ENCODE measurements around the gene TOX3. TPM values are rescaled to one million over a fixed set of nuclear protein-coding genes. Genes with fewer than 3 reads are reported as not detected.
A peak's percentile ranks its signal among the peaks of the same experiment; 100 is the strongest.

TOX3 gene
- total and polyA plus RNA-seq, 4 donors: 1.6 to 5.3 (median 2.0) TPM

DNA sequence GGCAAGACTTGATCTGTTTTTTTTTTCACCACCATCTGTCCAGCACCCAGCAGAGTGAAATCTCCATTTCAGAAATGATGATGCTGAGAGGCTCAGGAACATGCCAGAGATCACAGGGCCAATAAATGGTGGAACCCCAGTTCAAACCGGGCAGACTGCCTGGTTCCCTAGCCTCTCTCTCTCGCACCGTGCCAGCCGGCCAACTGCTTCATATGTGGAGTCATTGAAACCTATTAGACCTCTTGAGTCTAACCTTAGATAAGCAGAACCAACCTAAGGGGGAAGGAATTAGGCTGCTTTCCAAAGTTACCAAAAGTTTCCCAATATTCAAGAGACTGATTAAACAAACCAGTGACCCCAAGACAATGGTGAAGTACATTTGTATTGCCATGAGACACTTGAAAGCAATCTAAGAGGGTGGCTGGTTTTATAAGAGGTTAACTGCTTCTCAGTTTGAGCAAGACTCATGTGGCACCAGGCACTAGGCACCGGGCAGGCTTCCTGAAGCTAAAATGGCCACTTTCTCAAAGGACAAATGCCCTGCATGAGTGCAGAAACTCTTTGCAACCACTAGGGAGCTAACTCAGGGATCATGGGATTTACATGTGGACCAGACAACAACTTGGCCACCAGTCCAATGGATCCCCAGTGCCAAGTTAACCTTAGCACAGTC, 18.4 kb downstream of the TOX3 start:
- peak; percentile 46 to 80 (median 62) for DNase-seq
- peak; percentile 82 for ATAC-seq (ENCODE audit: insufficient read depth, low FRiP score)
- Histone ChIP-seq H3K4me3 (no peak overlapping the region), H3K9ac (ENCODE audit: insufficient read depth in 1 of 2, low read length in 2 of 2) (no peak overlapping the region), H3K9me3 (ENCODE audit: control insufficient read depth in 4 of 4, insufficient read depth in 3 of 4, low read length in 3 of 4) (peaks cover 0 to 3% (median 0%) of the 10 kb centered on the region in 4 donors), H3K27ac (ENCODE audit: low read depth in 1 of 2, low read length in 1 of 2) (no peak overlapping the region), H3K4me1 (ENCODE audit: control insufficient read depth in 5 of 5, insufficient read depth in 5 of 5, low read length in 5 of 5) (peaks cover 0 to 6% (median 0%) of the 10 kb centered on the region in 5 donors), H3K36me3 (ENCODE audit: control insufficient read depth in 4 of 4, insufficient read depth in 4 of 4, low read length in 4 of 4) (no peaks in the 10 kb centered on the region), H3K27me3 (ENCODE audit: control insufficient read depth in 3 of 3, insufficient read depth in 3 of 3, low read length in 2 of 3) (peaks cover 0 to 9% (median 0%) of the 10 kb centered on the region in 3 donors)
- TF ChIP-seq, protein P1, sequence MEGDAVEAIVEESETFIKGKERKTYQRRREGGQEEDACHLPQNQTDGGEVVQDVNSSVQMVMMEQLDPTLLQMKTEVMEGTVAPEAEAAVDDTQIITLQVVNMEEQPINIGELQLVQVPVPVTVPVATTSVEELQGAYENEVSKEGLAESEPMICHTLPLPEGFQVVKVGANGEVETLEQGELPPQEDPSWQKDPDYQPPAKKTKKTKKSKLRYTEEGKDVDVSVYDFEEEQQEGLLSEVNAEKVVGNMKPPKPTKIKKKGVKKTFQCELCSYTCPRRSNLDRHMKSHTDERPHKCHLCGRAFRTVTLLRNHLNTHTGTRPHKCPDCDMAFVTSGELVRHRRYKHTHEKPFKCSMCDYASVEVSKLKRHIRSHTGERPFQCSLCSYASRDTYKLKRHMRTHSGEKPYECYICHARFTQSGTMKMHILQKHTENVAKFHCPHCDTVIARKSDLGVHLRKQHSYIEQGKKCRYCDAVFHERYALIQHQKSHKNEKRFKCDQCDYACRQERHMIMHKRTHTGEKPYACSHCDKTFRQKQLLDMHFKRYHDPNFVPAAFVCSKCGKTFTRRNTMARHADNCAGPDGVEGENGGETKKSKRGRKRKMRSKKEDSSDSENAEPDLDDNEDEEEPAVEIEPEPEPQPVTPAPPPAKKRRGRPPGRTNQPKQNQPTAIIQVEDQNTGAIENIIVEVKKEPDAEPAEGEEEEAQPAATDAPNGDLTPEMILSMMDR (IDR thresholded peaks at IDR 0.05; ENCODE audit: control extremely low read depth, extremely low read depth): no peak
- WGBS, 2 donors: 71 to 85% methylated on average over 5 of the region's 5 CpGs

DNA sequence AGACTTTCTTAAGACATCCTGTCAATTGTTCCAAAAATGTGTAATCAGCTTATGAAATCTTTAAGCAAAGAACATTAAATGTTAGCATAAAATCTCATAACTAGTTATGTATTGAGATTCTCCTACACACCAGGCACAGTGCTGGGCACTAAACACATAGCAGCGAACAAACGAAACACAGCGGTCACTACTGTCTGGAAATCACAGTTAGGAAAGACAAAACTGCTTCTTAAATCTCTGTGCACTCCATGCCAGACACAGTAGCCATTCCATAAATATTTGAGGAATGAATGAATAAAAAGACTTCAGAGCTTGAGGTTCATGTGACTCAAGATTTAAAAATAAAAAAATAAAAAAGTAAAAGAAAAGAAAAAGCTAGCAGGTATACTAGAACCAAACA, 20.1 kb downstream of the TOX3 start:
- no peak overlapping the region for H3K27ac ChIP-seq (ENCODE audit: low read depth in 1 of 2, low read length in 1 of 2)
- 95 to 96% methylated on average over 3 of the region's 3 CpGs for WGBS, 2 donors
- H3K27me3 ChIP-seq (ENCODE audit: control insufficient read depth in 3 of 3, insufficient read depth in 3 of 3, low read length in 2 of 3): peaks cover 0 to 9% (median 0%) of the 10 kb centered on the region in 3 donors
- H3K9ac ChIP-seq (ENCODE audit: insufficient read depth in 1 of 2, low read length in 2 of 2): no peak overlapping the region
- TF ChIP-seq, protein P1 (IDR thresholded peaks at IDR 0.05; ENCODE audit: control extremely low read depth, extremely low read depth): no peak
- H3K9me3 ChIP-seq (ENCODE audit: control insufficient read depth in 4 of 4, insufficient read depth in 3 of 4, low read length in 3 of 4): no peaks in the 10 kb centered on the region
- H3K4me1 ChIP-seq (ENCODE audit: control insufficient read depth in 5 of 5, insufficient read depth in 5 of 5, low read length in 5 of 5): peaks cover 0 to 6% (median 0%) of the 10 kb centered on the region in 5 donors
- no peak for DNase-seq
- ATAC-seq (ENCODE audit: insufficient read depth, low FRiP score): no peak
- H3K36me3 ChIP-seq (ENCODE audit: control insufficient read depth in 4 of 4, insufficient read depth in 4 of 4, low read length in 4 of 4): no peaks in the 10 kb centered on the region
- no peak overlapping the region for H3K4me3 ChIP-seq

DNA sequence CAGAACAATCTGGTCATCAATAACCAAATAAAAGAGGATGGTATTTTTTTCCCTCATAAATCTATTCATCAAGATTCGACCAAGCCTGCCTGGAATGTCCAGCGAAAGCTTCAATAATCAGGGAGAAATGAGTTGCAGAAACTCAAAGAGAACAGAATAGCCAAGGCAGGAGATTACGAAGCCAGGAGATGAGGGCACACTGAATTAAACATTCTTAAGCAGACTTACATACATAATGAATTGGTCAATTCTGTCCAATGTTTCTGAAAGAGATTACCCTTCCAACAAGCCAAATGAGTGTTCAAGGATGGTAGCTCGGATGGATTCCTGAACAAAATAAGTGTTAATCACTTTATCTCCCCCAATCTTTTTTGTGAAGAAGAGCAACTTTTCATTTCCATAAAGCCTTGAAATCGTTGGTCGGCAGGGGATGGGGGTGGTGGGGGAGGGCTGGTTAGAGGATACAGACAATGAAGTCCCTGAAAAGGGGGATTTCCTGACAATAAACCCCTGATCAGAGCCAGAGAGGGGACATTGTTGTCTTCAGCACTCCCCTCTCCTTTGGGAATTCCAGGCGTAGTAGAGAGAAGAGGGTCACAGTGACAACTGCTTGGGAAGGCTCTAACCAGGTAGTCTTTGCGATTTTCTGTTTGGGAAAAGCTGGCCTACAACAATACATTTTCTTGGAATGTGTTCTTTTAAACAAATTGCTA, 20.7 kb downstream of the TOX3 start:
- ATAC-seq (ENCODE audit: insufficient read depth, low FRiP score): no peak
- H3K27ac ChIP-seq (ENCODE audit: low read depth in 1 of 2, low read length in 1 of 2): no peak overlapping the region
- DNase-seq: no peak
- TF ChIP-seq, protein P1 (IDR thresholded peaks at IDR 0.05; ENCODE audit: control extremely low read depth, extremely low read depth): no peak
- WGBS, 2 donors: 62 to 66% methylated on average over 8 of the region's 8 CpGs
- H3K9me3 ChIP-seq (ENCODE audit: control insufficient read depth in 4 of 4, insufficient read depth in 3 of 4, low read length in 3 of 4): no peaks in the 10 kb centered on the region
- no peak overlapping the region for H3K9ac ChIP-seq (ENCODE audit: insufficient read depth in 1 of 2, low read length in 2 of 2)
- H3K36me3 ChIP-seq (ENCODE audit: control insufficient read depth in 4 of 4, insufficient read depth in 4 of 4, low read length in 4 of 4): no peaks in the 10 kb centered on the region
- peaks cover 0 to 6% (median 0%) of the 10 kb centered on the region in 5 donors for H3K4me1 ChIP-seq (ENCODE audit: control insufficient read depth in 5 of 5, insufficient read depth in 5 of 5, low read length in 5 of 5)
- H3K27me3 ChIP-seq (ENCODE audit: control insufficient read depth in 3 of 3, insufficient read depth in 3 of 3, low read length in 2 of 3): peaks cover 0 to 9% (median 0%) of the 10 kb centered on the region in 3 donors
- H3K4me3 ChIP-seq: no peak overlapping the region

All from lung (tissue), 12 donors.